Endothelial cell of umbilical vein (primary cell): ENCODE measurements around the gene MRNIP. TPM values are rescaled to one million over a fixed set of nuclear protein-coding genes. Genes with fewer than 3 reads are reported as not detected.

ENCODE experiments used
- BruUV-seq: library from RNA; stranded (reverse); fragments of 400-500 nt; replicated peaks from 2 replicates; lab custom pipeline; 2021; lab: Mats Ljungman, UMichigan
- CTCF ChIA-PET: fragments of 300-600, 350-600 bp; sonication (Branson Sonifier 250); formaldehyde crosslinking; loops from one replicate; lab custom pipeline; 2021; ENCODE audit warnings: antibody characterized with exemption, inconsistent platforms; lab: Charles Lee
- POLR2A ChIA-PET: fragments of 300-600, 350-600 bp; sonication (Branson Sonifier 250); formaldehyde crosslinking; loops from one replicate; lab custom pipeline; 2021; ENCODE audit warnings: antibody characterized with exemption, inconsistent platforms; lab: Charles Lee
- DNase-seq: peaks from one replicate; pipeline ENCODE4 v3.0.0-alpha.2; 2011; ENCODE audit warnings: low read depth, low spot score
- FAIRE-seq: peaks from 2 replicates; lab custom pipeline; 2011; peaks lifted over from hg19 to GRCh38; lab: Jason Lieb, UNC
- H2AFZ ChIP-seq: 2 replicates; pipeline ENCODE4 v1.6.0; 2012; ENCODE audit warnings: low read depth, low read length, control low read depth, inconsistent platforms
- H3K27ac ChIP-seq: 2 replicates; pipeline ENCODE4 v1.5.1; 2011; ENCODE audit warnings: low read depth, mild to moderate bottlenecking, control low read depth, low read length, moderate library complexity; ENCODE audit not compliant: insufficient read depth
- H3K27me3 ChIP-seq, 2 experiments: 2 replicates each; pipeline versions ENCODE4 v1.6.0 to v1.6.1; 2011; ENCODE audit warnings: low read length in 2 of 2, mixed read lengths in 1 of 2; ENCODE audit not compliant: control insufficient read depth in 2 of 2, insufficient read depth in 2 of 2
- H3K36me3 ChIP-seq, 2 experiments: 2 replicates in 1 of 2; 3 replicates in 1 of 2; pipeline ENCODE4 v1.5.1; 2011; ENCODE audit warnings: low read length in 2 of 2, mild to moderate bottlenecking in 1 of 2, moderate library complexity in 1 of 2; ENCODE audit not compliant: control insufficient read depth in 2 of 2, insufficient read depth in 2 of 2; ENCODE audit errors: extremely low read depth in 1 of 2
- H3K4me1 ChIP-seq: 3 replicates; pipeline ENCODE4 v1.5.1; 2011; ENCODE audit warnings: mild to moderate bottlenecking, low read length; ENCODE audit not compliant: control insufficient read depth, insufficient read depth; ENCODE audit errors: extremely low read depth
- H3K4me2 ChIP-seq: 2 replicates; pipeline ENCODE4 v1.6.1; 2011; ENCODE audit warnings: low read length, control low read depth, mixed read lengths; ENCODE audit not compliant: insufficient read depth
- H3K4me3 ChIP-seq, 3 experiments: fragments of 200-600 bp in 1 of 3; sonication (generic), shearing (Covaris generic) in 1 of 3; replicated peaks in 1 of 3; 2 replicates each; pipeline ENCODE4 v1.5.1; 2011 to 2016; ENCODE audit warnings: control low read depth in 3 of 3, low read length in 3 of 3, mild to moderate bottlenecking in 2 of 3, inconsistent platforms in 1 of 3, low read depth in 1 of 3, moderate library complexity in 1 of 3; ENCODE audit not compliant: insufficient read depth in 1 of 3
- H3K79me2 ChIP-seq: 2 replicates; pipeline ENCODE4 v1.6.0; 2012; ENCODE audit warnings: low read length, inconsistent platforms; ENCODE audit not compliant: control insufficient read depth, insufficient read depth
- H3K9ac ChIP-seq: replicated peaks from 2 replicates; pipeline ENCODE3; 2011; ENCODE audit warnings: low read length, control low read depth; ENCODE audit not compliant: insufficient read depth; ENCODE audit errors: extremely low read depth
- H3K9me1 ChIP-seq: replicated peaks from 3 replicates; pipeline ENCODE4 v1.6.0; 2011; ENCODE audit warnings: mild to moderate bottlenecking, low read length; ENCODE audit not compliant: control insufficient read depth, insufficient read depth; ENCODE audit errors: extremely low read depth
- H3K9me3 ChIP-seq: replicated peaks from 2 replicates; pipeline ENCODE4 v1.5.1; 2012; ENCODE audit warnings: low read length, inconsistent platforms; ENCODE audit not compliant: control insufficient read depth, insufficient read depth
- H4K20me1 ChIP-seq: replicated peaks from 2 replicates; pipeline ENCODE3; 2011; ENCODE audit warnings: mild to moderate bottlenecking, low read length; ENCODE audit not compliant: control insufficient read depth, insufficient read depth; ENCODE audit errors: extremely low read depth
- EZH2 ChIP-seq: IDR thresholded peaks from 2 replicates; pipeline ENCODE4 v1.6.1; 2012; ENCODE audit warnings: borderline replicate concordance, low read depth, mild to moderate bottlenecking, moderate library complexity, low read length, inconsistent platforms; ENCODE audit not compliant: severe bottlenecking
- FOS ChIP-seq: IDR thresholded peaks from 2 replicates; pipeline ENCODE4 v1.6.1; 2011; ENCODE audit warnings: mild to moderate bottlenecking, low read length, moderate library complexity, borderline replicate concordance; ENCODE audit not compliant: insufficient read depth
- JUN ChIP-seq: IDR thresholded peaks from 2 replicates; pipeline ENCODE4 v1.6.1; 2011; ENCODE audit warnings: borderline replicate concordance, low read depth; ENCODE audit not compliant: insufficient read length, insufficient read depth
- MYC ChIP-seq: IDR thresholded peaks from one replicate; pipeline ENCODE4 v1.6.1; 2011; ENCODE audit warnings: mild to moderate bottlenecking, low read depth, low read length
- POLR2A ChIP-seq: IDR thresholded peaks from 2 replicates; pipeline ENCODE4 v1.6.1; 2012; ENCODE audit warnings: low read depth, mild to moderate bottlenecking, control low read depth, low read length
- POLR2AphosphoS5 ChIP-seq: IDR thresholded peaks from 2 replicates; pipeline ENCODE4 v1.6.1; 2012; ENCODE audit warnings: low read depth, mild to moderate bottlenecking, control low read depth, low read length, moderate library complexity; ENCODE audit not compliant: insufficient read depth
- dilution Hi-C: fragments of 300-500 bp; cut with MboI; formaldehyde crosslinking; loops from one replicate; pipeline ENCODE4 v1.15.0; 2019; ENCODE audit warnings: low sequenced_read_pairs; ENCODE audit not compliant: extremely low pct_ligation_motif_present
- intact Hi-C: fragments of 100-400 bp; cut with micrococcal nuclease; formaldehyde crosslinking; loops from one replicate; pipeline ENCODE4 v1.10.0; 2022
- polyA plus RNA-seq, 4 experiments: library from polyadenylated mRNA; depleted of rRNA in 3 of 4; stranded (reverse) in 3 of 4; unstranded in 1 of 4; fragments of >200 nt; gene quantifications; 2 replicates each; pipeline versions ENCODE4 v1.2.1 to v1.2.3, GENCODE V29; 2011 to 2012; ENCODE audit warnings: missing spikeins in 1 of 4
- total RNA-seq: library from RNA; stranded (reverse); gene quantifications from 2 replicates; pipeline ENCODE4 v1.2.3, GENCODE V29; 2021
- TF ChIP-seq, protein P1 (sequence below), 2 donors: IDR thresholded peaks; 1 replicate in 1 of 2; 2 replicates in 1 of 2; pipeline ENCODE4 v1.5.1; 2011; ENCODE audit warnings: low read length in 2 of 2, mild to moderate bottlenecking in 2 of 2, moderate library complexity in 2 of 2, control low read depth in 1 of 2, inconsistent platforms in 1 of 2, low read depth in 1 of 2; ENCODE audit not compliant: insufficient read depth in 1 of 2; ENCODE audit errors: extremely low read depth in 1 of 2

MRNIP gene
- total and polyA plus RNA-seq, 2 donors (not counting 3 experiments of a cell fraction or from before 2014, with no cell fraction given) = 17.1 to 19.1 TPM

DNA sequence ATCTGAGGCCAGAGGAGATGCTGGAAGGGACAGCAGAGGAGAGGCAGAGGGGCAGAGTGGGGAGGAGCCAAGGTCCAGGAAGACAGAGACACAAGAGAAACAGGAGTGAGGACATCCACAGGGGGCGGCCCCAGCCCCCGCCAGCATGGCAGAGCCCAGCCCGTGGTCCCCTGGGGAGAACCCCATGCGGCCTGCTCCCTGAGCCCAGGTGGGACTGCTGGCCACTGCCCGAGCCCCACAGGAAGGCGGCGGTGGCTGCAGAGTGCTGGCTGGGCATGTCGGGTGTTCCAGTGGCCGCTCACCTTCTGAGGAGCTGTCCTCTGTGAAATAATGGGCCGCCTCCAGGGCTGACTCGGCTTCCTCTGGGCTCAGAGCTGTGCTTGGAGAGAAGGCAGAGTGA, 8.9 kb upstream of the MRNIP start:
- Histone ChIP-seq H3K9me1 (no peaks in the 10 kb centered on the region), H3K27ac (no peak overlapping the region), H2AFZ (no peak overlapping the region), H3K4me2 (no peak overlapping the region), H3K9ac (no peak overlapping the region), H3K79me2 (no peaks in the 10 kb centered on the region), H4K20me1 (no peaks in the 10 kb centered on the region), H3K4me1 (no peaks in the 10 kb centered on the region), H3K4me3 (no peak overlapping the region), H3K36me3 (peaks cover 2 to 65% of the 10 kb centered on the region in 2 experiments), H3K27me3 (no peaks in the 10 kb centered on the region), H3K9me3 (no peaks in the 10 kb centered on the region)
- no peak for DNase-seq
- ChIA-PET POLR2A (no interaction called here), CTCF (no interaction called here)
- FAIRE-seq = no peak
- no TSS peak for BruUV-seq
- intact Hi-C loops = no loop called here
- dilution Hi-C loops = no loop called here
- TF ChIP-seq, protein P1, sequence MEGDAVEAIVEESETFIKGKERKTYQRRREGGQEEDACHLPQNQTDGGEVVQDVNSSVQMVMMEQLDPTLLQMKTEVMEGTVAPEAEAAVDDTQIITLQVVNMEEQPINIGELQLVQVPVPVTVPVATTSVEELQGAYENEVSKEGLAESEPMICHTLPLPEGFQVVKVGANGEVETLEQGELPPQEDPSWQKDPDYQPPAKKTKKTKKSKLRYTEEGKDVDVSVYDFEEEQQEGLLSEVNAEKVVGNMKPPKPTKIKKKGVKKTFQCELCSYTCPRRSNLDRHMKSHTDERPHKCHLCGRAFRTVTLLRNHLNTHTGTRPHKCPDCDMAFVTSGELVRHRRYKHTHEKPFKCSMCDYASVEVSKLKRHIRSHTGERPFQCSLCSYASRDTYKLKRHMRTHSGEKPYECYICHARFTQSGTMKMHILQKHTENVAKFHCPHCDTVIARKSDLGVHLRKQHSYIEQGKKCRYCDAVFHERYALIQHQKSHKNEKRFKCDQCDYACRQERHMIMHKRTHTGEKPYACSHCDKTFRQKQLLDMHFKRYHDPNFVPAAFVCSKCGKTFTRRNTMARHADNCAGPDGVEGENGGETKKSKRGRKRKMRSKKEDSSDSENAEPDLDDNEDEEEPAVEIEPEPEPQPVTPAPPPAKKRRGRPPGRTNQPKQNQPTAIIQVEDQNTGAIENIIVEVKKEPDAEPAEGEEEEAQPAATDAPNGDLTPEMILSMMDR (IDR thresholded peaks at IDR 0.05; ENCODE audit: extremely low read depth in 1 of 2, insufficient read depth in 1 of 2, low read depth in 1 of 2, low read length in 2 of 2) = no peak
- no peak for TF ChIP-seq POLR2AphosphoS5
- no peak for TF ChIP-seq POLR2A
- TF ChIP-seq JUN = no peak
- no peak for TF ChIP-seq MYC
- TF ChIP-seq FOS = no peak
- TF ChIP-seq EZH2 = no peak
